K562 (cell line): ENCODE results near the gene CTDSP1. TPM values are rescaled to one million over a fixed set of nuclear protein-coding genes. Genes with fewer than 3 reads are reported as not detected.

Source experiments
- CCAR2 ChIP-seq: fragments of 200-400 bp; formaldehyde crosslinking; IDR thresholded peaks from 2 replicates; pipeline ENCODE4 v1.6.1; 2017; ENCODE audit warnings: mild to moderate bottlenecking, low read depth, low read length
- CTCF ChIP-seq, 3 experiments: IDR thresholded peaks in 2 of 3; conservative IDR thresholded peaks in 1 of 3; 2 replicates each; pipeline ENCODE4 v1.5.1; 2011 to 2012; ENCODE audit warnings: low read length in 3 of 3, mild to moderate bottlenecking in 3 of 3, control low read depth in 2 of 3, improper control_type of control experiment in 1 of 3, inconsistent platforms in 1 of 3, low read depth in 1 of 3, mixed read lengths in 1 of 3, moderate library complexity in 1 of 3; ENCODE audit not compliant: insufficient read depth in 2 of 3
- DLX4 ChIP-seq: fragments of 250-450 bp; sonication (Bioruptor Pico); IDR thresholded peaks from 2 replicates; pipeline ENCODE4 v1.6.1; 2021; ENCODE audit warnings: mild to moderate bottlenecking
- FOXK1 ChIP-seq: sonication (generic); formaldehyde crosslinking; IDR thresholded peaks from 2 replicates; pipeline ENCODE4 v1.8.0; 2022; ENCODE audit warnings: missing genetic modification reagents, mild to moderate bottlenecking, borderline replicate concordance
- MBD2 ChIP-seq: sonication (generic); IDR thresholded peaks from 2 replicates; pipeline ENCODE4 v1.6.1; 2016; ENCODE audit warnings: low read depth, borderline replicate concordance
- MYC ChIP-seq, 2 experiments: fragments of 250-450 bp in 1 of 2; sonication (Bioruptor Pico) in 1 of 2; IDR thresholded peaks; 2 replicates each; pipeline versions ENCODE4 v1.5.1 to v1.6.1; 2012 to 2021; ENCODE audit warnings: low read depth in 2 of 2, borderline replicate concordance in 1 of 2, improper control_type of control experiment in 1 of 2, low read length in 1 of 2, mild to moderate bottlenecking in 1 of 2, moderate library complexity in 1 of 2
- POLR3A ChIP-seq: IDR thresholded peaks from 2 replicates; pipeline ENCODE4 v1.6.1; 2011; ENCODE audit warnings: borderline replicate concordance, mild to moderate bottlenecking, moderate library complexity; ENCODE audit not compliant: insufficient read length, insufficient read depth; ENCODE audit errors: extremely low read depth
- polyA plus RNA-seq, 8 experiments: library from polyadenylated mRNA; depleted of rRNA in 4 of 8; stranded (reverse) in 5 of 8; unstranded in 3 of 8; fragments of >200 nt; fragmentation: Nextera tagmentation in 2 of 8; fragmentation: Illumina TruSeq in 1 of 8; extraction: Ambion mirVana in 2 of 8; extraction: Trizol in 1 of 8; gene quantifications; 2 replicates each; pipeline versions ENCODE4 v1.2.1 to v1.2.3, GENCODE V29; 2011 to 2014; ENCODE audit warnings: inconsistent platforms in 1 of 8, missing spikeins in 1 of 8
- total RNA-seq, 7 experiments: library from RNA; depleted of rRNA in 6 of 7; stranded (reverse); fragments of >200 nt in 6 of 7; fragmentation: Illumina TruSeq in 2 of 7; extraction: Trizol in 2 of 7; gene quantifications; 2 replicates each; pipeline versions ENCODE4 v1.2.1 to v1.2.3, GENCODE V29; 2011 to 2021; ENCODE audit warnings: low replicate concordance in 1 of 7
- TF ChIP-seq, protein P1 (sequence below): fragments of 250-450 bp; sonication (Bioruptor Pico); IDR thresholded peaks from 2 replicates; pipeline ENCODE4 v1.4.0; 2020
- TF ChIP-seq, protein P2 (sequence below): fragments of 250-450 bp; sonication (Bioruptor Pico); IDR thresholded peaks from 2 replicates; pipeline ENCODE4 v1.4.0; 2020; ENCODE audit warnings: mild to moderate bottlenecking, moderate library complexity, borderline replicate concordance
- TF ChIP-seq, protein P3 (sequence below): sonication (generic); formaldehyde crosslinking; IDR thresholded peaks from 2 replicates; pipeline ENCODE4 v1.8.1; 2023; ENCODE audit warnings: mild to moderate bottlenecking, missing genetic modification reagents
- TF ChIP-seq, protein P4 (sequence below): fragments of 450-650 bp; IDR thresholded peaks from 2 replicates; pipeline ENCODE4 v1.6.1; 2017; ENCODE audit warnings: mild to moderate bottlenecking, moderate library complexity

CTDSP1 gene
- total and polyA plus RNA-seq, 9 of the 15 experiments (the other 6 are each of a cell fraction or from before 2014, with no cell fraction given): 2.4 to 74.8 (median 45.8) TPM

- TF ChIP-seq, protein P1, sequence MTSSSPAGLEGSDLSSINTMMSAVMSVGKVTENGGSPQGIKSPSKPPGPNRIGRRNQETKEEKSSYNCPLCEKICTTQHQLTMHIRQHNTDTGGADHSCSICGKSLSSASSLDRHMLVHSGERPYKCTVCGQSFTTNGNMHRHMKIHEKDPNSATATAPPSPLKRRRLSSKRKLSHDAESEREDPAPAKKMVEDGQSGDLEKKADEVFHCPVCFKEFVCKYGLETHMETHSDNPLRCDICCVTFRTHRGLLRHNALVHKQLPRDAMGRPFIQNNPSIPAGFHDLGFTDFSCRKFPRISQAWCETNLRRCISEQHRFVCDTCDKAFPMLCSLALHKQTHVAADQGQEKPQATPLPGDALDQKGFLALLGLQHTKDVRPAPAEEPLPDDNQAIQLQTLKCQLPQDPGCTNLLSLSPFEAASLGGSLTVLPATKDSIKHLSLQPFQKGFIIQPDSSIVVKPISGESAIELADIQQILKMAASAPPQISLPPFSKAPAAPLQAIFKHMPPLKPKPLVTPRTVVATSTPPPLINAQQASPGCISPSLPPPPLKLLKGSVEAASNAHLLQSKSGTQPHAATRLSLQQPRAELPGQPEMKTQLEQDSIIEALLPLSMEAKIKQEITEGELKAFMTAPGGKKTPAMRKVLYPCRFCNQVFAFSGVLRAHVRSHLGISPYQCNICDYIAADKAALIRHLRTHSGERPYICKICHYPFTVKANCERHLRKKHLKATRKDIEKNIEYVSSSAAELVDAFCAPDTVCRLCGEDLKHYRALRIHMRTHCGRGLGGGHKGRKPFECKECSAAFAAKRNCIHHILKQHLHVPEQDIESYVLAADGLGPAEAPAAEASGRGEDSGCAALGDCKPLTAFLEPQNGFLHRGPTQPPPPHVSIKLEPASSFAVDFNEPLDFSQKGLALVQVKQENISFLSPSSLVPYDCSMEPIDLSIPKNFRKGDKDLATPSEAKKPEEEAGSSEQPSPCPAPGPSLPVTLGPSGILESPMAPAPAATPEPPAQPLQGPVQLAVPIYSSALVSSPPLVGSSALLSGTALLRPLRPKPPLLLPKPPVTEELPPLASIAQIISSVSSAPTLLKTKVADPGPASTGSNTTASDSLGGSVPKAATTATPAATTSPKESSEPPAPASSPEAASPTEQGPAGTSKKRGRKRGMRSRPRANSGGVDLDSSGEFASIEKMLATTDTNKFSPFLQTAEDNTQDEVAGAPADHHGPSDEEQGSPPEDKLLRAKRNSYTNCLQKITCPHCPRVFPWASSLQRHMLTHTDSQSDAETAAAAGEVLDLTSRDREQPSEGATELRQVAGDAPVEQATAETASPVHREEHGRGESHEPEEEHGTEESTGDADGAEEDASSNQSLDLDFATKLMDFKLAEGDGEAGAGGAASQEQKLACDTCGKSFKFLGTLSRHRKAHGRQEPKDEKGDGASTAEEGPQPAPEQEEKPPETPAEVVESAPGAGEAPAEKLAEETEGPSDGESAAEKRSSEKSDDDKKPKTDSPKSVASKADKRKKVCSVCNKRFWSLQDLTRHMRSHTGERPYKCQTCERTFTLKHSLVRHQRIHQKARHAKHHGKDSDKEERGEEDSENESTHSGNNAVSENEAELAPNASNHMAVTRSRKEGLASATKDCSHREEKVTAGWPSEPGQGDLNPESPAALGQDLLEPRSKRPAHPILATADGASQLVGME: no peak
- no peak for TF ChIP-seq FOXK1
- no peak for TF ChIP-seq MBD2
- TF ChIP-seq, protein P2, sequence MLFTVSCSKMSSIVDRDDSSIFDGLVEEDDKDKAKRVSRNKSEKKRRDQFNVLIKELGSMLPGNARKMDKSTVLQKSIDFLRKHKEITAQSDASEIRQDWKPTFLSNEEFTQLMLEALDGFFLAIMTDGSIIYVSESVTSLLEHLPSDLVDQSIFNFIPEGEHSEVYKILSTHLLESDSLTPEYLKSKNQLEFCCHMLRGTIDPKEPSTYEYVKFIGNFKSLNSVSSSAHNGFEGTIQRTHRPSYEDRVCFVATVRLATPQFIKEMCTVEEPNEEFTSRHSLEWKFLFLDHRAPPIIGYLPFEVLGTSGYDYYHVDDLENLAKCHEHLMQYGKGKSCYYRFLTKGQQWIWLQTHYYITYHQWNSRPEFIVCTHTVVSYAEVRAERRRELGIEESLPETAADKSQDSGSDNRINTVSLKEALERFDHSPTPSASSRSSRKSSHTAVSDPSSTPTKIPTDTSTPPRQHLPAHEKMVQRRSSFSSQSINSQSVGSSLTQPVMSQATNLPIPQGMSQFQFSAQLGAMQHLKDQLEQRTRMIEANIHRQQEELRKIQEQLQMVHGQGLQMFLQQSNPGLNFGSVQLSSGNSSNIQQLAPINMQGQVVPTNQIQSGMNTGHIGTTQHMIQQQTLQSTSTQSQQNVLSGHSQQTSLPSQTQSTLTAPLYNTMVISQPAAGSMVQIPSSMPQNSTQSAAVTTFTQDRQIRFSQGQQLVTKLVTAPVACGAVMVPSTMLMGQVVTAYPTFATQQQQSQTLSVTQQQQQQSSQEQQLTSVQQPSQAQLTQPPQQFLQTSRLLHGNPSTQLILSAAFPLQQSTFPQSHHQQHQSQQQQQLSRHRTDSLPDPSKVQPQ (CRISPR knock-in tag): no peak
- no peak for TF ChIP-seq POLR3A
- no peak for TF ChIP-seq CTCF (IDR thresholded peaks at IDR 0.05 in 2 of 3, conservative IDR thresholded peaks at IDR 0.05 in 1 of 3; ENCODE audit: insufficient read depth in 2 of 3, low read depth in 1 of 3, low read length in 3 of 3)
- TF ChIP-seq, protein P3, sequence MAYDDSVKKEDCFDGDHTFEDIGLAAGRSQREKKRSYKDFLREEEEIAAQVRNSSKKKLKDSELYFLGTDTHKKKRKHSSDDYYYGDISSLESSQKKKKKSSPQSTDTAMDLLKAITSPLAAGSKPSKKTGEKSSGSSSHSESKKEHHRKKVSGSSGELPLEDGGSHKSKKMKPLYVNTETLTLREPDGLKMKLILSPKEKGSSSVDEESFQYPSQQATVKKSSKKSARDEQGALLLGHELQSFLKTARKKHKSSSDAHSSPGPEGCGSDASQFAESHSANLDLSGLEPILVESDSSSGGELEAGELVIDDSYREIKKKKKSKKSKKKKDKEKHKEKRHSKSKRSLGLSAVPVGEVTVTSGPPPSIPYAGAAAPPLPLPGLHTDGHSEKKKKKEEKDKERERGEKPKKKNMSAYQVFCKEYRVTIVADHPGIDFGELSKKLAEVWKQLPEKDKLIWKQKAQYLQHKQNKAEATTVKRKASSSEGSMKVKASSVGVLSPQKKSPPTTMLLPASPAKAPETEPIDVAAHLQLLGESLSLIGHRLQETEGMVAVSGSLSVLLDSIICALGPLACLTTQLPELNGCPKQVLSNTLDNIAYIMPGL (CRISPR knock-in tag): no peak
- TF ChIP-seq DLX4 (CRISPR knock-in tag): no peak
- TF ChIP-seq, protein P4, sequence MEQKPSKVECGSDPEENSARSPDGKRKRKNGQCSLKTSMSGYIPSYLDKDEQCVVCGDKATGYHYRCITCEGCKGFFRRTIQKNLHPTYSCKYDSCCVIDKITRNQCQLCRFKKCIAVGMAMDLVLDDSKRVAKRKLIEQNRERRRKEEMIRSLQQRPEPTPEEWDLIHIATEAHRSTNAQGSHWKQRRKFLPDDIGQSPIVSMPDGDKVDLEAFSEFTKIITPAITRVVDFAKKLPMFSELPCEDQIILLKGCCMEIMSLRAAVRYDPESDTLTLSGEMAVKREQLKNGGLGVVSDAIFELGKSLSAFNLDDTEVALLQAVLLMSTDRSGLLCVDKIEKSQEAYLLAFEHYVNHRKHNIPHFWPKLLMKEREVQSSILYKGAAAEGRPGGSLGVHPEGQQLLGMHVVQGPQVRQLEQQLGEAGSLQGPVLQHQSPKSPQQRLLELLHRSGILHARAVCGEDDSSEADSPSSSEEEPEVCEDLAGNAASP: no peak
- no peak for TF ChIP-seq CCAR2
- TF ChIP-seq MYC (IDR thresholded peaks at IDR 0.05; ENCODE audit: low read depth, low read length): peak; percentile 67
- TF ChIP-seq MYC (CRISPR knock-in tag; IDR thresholded peaks at IDR 0.05; ENCODE audit: borderline replicate concordance, low read depth): no peak
Observed at GRCh38 chr2:218422403-218423086, 22.9 kb downstream of the CTDSP1 start (continued).
